Ishikawa (cell line): ENCODE measurements around the gene ASAP2.

Source experiments
- CREB1 ChIP-seq: IDR thresholded peaks from 2 replicates; pipeline ENCODE4 v1.6.1; 2012; ENCODE audit warnings: low read depth
- EGR1 ChIP-seq: IDR thresholded peaks from 2 replicates; pipeline ENCODE4 v1.6.1; 2012
- EP300 ChIP-seq: IDR thresholded peaks from 2 replicates; pipeline ENCODE4 v1.6.1; 2012; ENCODE audit warnings: borderline replicate concordance
- FOXM1 ChIP-seq: IDR thresholded peaks from 2 replicates; pipeline ENCODE4 v1.6.1; 2012; ENCODE audit warnings: low read depth, borderline replicate concordance
- MAX ChIP-seq: IDR thresholded peaks from 2 replicates; pipeline ENCODE4 v1.6.1; 2012
- NFIC ChIP-seq: IDR thresholded peaks from 2 replicates; pipeline ENCODE4 v1.6.1; 2012
- REST ChIP-seq: IDR thresholded peaks from 2 replicates; pipeline ENCODE4 v1.6.1; 2012; ENCODE audit warnings: low read depth, mild to moderate bottlenecking
- TAF1 ChIP-seq: IDR thresholded peaks from 2 replicates; pipeline ENCODE4 v1.6.1; 2012; ENCODE audit warnings: low read depth, mild to moderate bottlenecking
- TEAD4 ChIP-seq: IDR thresholded peaks from 2 replicates; pipeline ENCODE4 v1.6.1; 2012
- USF1 ChIP-seq: IDR thresholded peaks from 2 replicates; pipeline ENCODE4 v1.6.1; 2012
- YY1 ChIP-seq: IDR thresholded peaks from 2 replicates; pipeline ENCODE4 v1.6.1; 2012; ENCODE audit warnings: low read depth

GRCh38 chr2:9229470-9229820 is 22.8 kb downstream of the ASAP2 start:
- TF ChIP-seq REST: no peak
- no peak for TF ChIP-seq MAX
- no peak for TF ChIP-seq EP300
- TF ChIP-seq FOXM1: no peak
- no peak for TF ChIP-seq EGR1
- no peak for TF ChIP-seq CREB1
- no peak for TF ChIP-seq TAF1
- TF ChIP-seq NFIC: no peak
- no peak for TF ChIP-seq YY1
- no peak for TF ChIP-seq TEAD4
- no peak for TF ChIP-seq USF1
